HEK293T (cell line): ENCODE results near the gene CTAGE1.

Experiments
- ARNT ChIP-seq: fragments of 450-650 bp; IDR thresholded peaks from 2 replicates; pipeline ENCODE4 v1.6.1; 2017; ENCODE audit warnings: mild to moderate bottlenecking
- BHLHE40 ChIP-seq: fragments of 450-650 bp; IDR thresholded peaks from 2 replicates; pipeline ENCODE4 v1.6.1; 2016; ENCODE audit warnings: mild to moderate bottlenecking, moderate library complexity, borderline replicate concordance
- ELF4 ChIP-seq: fragments of 450-650 bp; IDR thresholded peaks from 2 replicates; pipeline ENCODE4 v1.6.1; 2017; ENCODE audit warnings: antibody characterized with exemption
- FOXA1 ChIP-seq: fragments of 450-650 bp; IDR thresholded peaks from 2 replicates; pipeline ENCODE4 v1.6.1; 2016; ENCODE audit warnings: mild to moderate bottlenecking
- L3MBTL2 ChIP-seq: fragments of 450-650 bp; conservative IDR thresholded peaks from 2 replicates; pipeline ENCODE4 v1.6.1; 2016; ENCODE audit warnings: mild to moderate bottlenecking
- NFRKB ChIP-seq: fragments of 450-650 bp; IDR thresholded peaks from 2 replicates; pipeline ENCODE4 v1.6.1; 2016; ENCODE audit warnings: mild to moderate bottlenecking, moderate library complexity
- SP1 ChIP-seq: fragments of 450-650 bp; IDR thresholded peaks from 2 replicates; pipeline ENCODE4 v1.6.1; 2017
- SUZ12 ChIP-seq: fragments of 450-650 bp; IDR thresholded peaks from 2 replicates; pipeline ENCODE4 v1.6.1; 2016; ENCODE audit warnings: mild to moderate bottlenecking
- ZNF384 ChIP-seq: fragments of 450-650 bp; IDR thresholded peaks from 2 replicates; pipeline ENCODE4 v1.6.1; 2016

DNA sequence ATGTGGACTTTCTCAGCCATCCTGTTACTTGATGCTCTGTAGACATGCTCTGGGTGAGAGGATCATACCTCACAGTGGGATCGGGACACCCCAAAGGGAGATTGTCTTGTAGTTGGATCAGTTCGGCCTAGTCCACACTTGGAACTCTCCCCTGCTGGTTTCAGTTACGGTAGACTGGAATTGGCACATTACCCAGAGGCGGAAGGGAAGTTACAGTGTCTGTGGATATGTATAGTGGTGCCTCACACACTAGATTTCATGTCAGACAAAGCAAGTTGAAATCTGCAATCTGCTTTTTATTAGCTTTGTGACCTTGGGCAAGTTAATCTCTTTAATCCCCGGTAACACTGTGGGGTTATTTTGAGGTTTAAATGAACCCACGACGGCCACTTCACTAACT is 16.2 kb upstream of the CTAGE1 start:
- TF ChIP-seq L3MBTL2, result no peak
- no peak for TF ChIP-seq ZNF384
- no peak for TF ChIP-seq NFRKB
- no peak for TF ChIP-seq SP1
- TF ChIP-seq BHLHE40, result no peak
- no peak for TF ChIP-seq FOXA1
- TF ChIP-seq SUZ12, result no peak
- no peak for TF ChIP-seq ELF4
- no peak for TF ChIP-seq ARNT
